Chondrocyte (in vitro differentiated cells): Measurements from ENCODE around the gene MINDY1. TPM values are rescaled to one million over a fixed set of nuclear protein-coding genes. Genes with fewer than 3 reads are reported as not detected.

Experiments
- DNase-seq: peaks from one replicate; pipeline ENCODE4 v3.0.0; 2021; ENCODE audit warnings: mixed read lengths, low spot score
- H3K27ac Mint-ChIP-seq: one replicate; pipeline ENCODE4 v1.8.0; 2021; ENCODE audit warnings: mild to moderate bottlenecking, moderate library complexity, mixed read lengths; ENCODE audit not compliant: unreplicated experiment
- H3K27me3 Mint-ChIP-seq: 2 replicates; pipeline ENCODE4 v1.8.0; 2021; ENCODE audit warnings: low read depth, mixed read lengths
- H3K36me3 Mint-ChIP-seq: 2 replicates; pipeline ENCODE4 v1.8.0; 2021; ENCODE audit warnings: low read depth, mixed read lengths
- H3K4me1 Mint-ChIP-seq: 2 replicates; pipeline ENCODE4 v1.8.0; 2021; ENCODE audit warnings: low read depth, mild to moderate bottlenecking, mixed read lengths
- H3K4me3 Mint-ChIP-seq: one replicate; pipeline ENCODE4 v1.8.0; 2021; ENCODE audit warnings: mild to moderate bottlenecking, moderate library complexity, mixed read lengths; ENCODE audit not compliant: unreplicated experiment
- H3K9me3 Mint-ChIP-seq: 2 replicates; pipeline ENCODE4 v1.8.0; 2021; ENCODE audit warnings: low read depth, mixed read lengths
- total RNA-seq: library from RNA; stranded (reverse); gene quantifications from 3 replicates; pipeline ENCODE4 v1.2.1, GENCODE V29; 2021
- TF ChIP-seq, protein P1 (sequence below): fragments of 200-600 bp; sonication (generic); IDR thresholded peaks from 2 replicates; pipeline ENCODE4 v1.5.0; 2021; ENCODE audit warnings: antibody characterized with exemption, mild to moderate bottlenecking, moderate library complexity

Gene MINDY1
- total RNA-seq, 1 donor from 2014 or later: 14.8 TPM

GRCh38 chr1:151002051-151002450, 4.7 kb downstream of the MINDY1 start:
- H3K4me3 Mint-ChIP-seq: no peak overlapping the region
- TF ChIP-seq, protein P1, sequence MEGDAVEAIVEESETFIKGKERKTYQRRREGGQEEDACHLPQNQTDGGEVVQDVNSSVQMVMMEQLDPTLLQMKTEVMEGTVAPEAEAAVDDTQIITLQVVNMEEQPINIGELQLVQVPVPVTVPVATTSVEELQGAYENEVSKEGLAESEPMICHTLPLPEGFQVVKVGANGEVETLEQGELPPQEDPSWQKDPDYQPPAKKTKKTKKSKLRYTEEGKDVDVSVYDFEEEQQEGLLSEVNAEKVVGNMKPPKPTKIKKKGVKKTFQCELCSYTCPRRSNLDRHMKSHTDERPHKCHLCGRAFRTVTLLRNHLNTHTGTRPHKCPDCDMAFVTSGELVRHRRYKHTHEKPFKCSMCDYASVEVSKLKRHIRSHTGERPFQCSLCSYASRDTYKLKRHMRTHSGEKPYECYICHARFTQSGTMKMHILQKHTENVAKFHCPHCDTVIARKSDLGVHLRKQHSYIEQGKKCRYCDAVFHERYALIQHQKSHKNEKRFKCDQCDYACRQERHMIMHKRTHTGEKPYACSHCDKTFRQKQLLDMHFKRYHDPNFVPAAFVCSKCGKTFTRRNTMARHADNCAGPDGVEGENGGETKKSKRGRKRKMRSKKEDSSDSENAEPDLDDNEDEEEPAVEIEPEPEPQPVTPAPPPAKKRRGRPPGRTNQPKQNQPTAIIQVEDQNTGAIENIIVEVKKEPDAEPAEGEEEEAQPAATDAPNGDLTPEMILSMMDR: no peak
- H3K27ac Mint-ChIP-seq: no peak overlapping the region
- no peaks in the 10 kb centered on the region for H3K9me3 Mint-ChIP-seq
- peaks cover 12% of the 10 kb centered on the region for H3K36me3 Mint-ChIP-seq
- no peak for DNase-seq
- peaks cover 35% of the 10 kb centered on the region for H3K4me1 Mint-ChIP-seq
- H3K27me3 Mint-ChIP-seq: no peaks in the 10 kb centered on the region

- peaks cover 15% of the 10 kb centered on the region for H3K36me3 Mint-ChIP-seq
- TF ChIP-seq, protein P1: no peak
- DNase-seq: no peak
- H3K4me3 Mint-ChIP-seq: no peak overlapping the region
- H3K9me3 Mint-ChIP-seq: no peaks in the 10 kb centered on the region
- peaks cover 31% of the 10 kb centered on the region for H3K4me1 Mint-ChIP-seq
- H3K27ac Mint-ChIP-seq: no peak overlapping the region
- no peaks in the 10 kb centered on the region for H3K27me3 Mint-ChIP-seq
Observed at GRCh38 chr1:151001602-151002001, 5.1 kb downstream of the MINDY1 start.

DNA sequence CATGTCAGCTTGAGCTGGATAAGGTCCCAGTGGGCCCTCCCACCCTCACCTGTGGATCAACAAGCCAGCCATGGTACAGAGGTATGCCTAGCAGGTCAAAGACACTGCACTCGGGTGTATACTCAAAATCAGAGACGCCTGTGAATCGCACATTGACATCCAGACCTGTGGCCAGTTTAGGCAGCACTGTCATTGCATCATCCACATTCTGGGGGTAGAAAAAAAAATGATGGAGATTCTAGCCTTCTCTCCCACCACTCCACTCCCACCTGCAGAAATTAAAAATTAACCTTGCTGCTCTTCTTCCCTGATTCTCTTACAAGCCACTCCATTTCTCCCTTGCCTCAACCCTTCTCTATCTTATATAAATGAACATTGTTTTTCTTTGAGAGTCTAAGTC, 6.3 kb downstream of the MINDY1 start:
- Mint-ChIP-seq H3K27ac (no peak overlapping the region), H3K9me3 (no peaks in the 10 kb centered on the region), H3K36me3 (peaks cover 15% of the 10 kb centered on the region), H3K4me1 (peaks cover 24% of the 10 kb centered on the region), H3K27me3 (no peaks in the 10 kb centered on the region), H3K4me3 (no peak overlapping the region)
- no peak for DNase-seq
- TF ChIP-seq, protein P1: no peak

DNA sequence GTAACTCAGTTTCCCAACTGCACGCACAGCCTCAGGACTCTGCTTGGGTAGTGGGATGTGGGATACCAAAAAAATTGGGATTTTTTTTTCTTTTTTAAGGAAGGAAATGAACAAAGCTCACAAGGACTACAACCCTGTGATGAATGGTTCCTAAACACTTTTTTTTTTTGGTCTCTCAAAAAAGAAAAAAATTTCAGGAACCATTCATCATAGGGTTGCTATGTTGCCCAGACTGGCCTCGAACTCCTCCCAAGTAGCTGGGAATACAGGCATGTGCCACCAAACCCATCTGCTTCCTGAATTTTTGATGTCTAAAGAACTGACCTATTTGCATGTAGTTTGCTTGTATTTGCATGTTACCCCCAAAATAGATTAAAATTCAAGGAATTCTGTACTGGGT, 6.8 kb downstream of the MINDY1 start:
- H3K4me1 Mint-ChIP-seq: peaks cover 21% of the 10 kb centered on the region
- H3K9me3 Mint-ChIP-seq: no peaks in the 10 kb centered on the region
- H3K27ac Mint-ChIP-seq: no peak overlapping the region
- no peak for DNase-seq
- peaks cover 15% of the 10 kb centered on the region for H3K36me3 Mint-ChIP-seq
- TF ChIP-seq, protein P1: no peak
- no peak overlapping the region for H3K4me3 Mint-ChIP-seq
- no peaks in the 10 kb centered on the region for H3K27me3 Mint-ChIP-seq

GRCh38 chr1:150999051-150999674, 7.5 kb downstream of the MINDY1 start:
- Mint-ChIP-seq H3K27ac (peak overlapping the region; percentile 73), H3K9me3 (no peaks in the 10 kb centered on the region), H3K36me3 (peaks cover 15% of the 10 kb centered on the region), H3K4me1 (peaks cover 18% of the 10 kb centered on the region), H3K27me3 (no peaks in the 10 kb centered on the region), H3K4me3 (no peak overlapping the region)
- no peak for DNase-seq
- TF ChIP-seq, protein P1: no peak
